Uterus (tissue), 2 donors: ENCODE data around the gene GALNT7.

Source experiments
- POLR2A ChIP-seq, 2 donors: fragments of 450-650 bp; IDR thresholded peaks; one replicate each; pipeline ENCODE4 v1.6.1; 2016; ENCODE audit warnings: antibody characterized with exemption in 2 of 2, mild to moderate bottlenecking in 1 of 2, moderate library complexity in 1 of 2
- TF ChIP-seq, protein P1 (sequence below), 4 experiments: fragments of 200-600 bp in 2 of 4; fragments of 450-650 bp in 2 of 4; sonication (generic) in 2 of 4; IDR thresholded peaks; one replicate each; pipeline ENCODE4 v1.5.1; 2016 to 2019; ENCODE audit warnings: antibody characterized with exemption in 4 of 4, mild to moderate bottlenecking in 2 of 4, moderate library complexity in 1 of 4

DNA sequence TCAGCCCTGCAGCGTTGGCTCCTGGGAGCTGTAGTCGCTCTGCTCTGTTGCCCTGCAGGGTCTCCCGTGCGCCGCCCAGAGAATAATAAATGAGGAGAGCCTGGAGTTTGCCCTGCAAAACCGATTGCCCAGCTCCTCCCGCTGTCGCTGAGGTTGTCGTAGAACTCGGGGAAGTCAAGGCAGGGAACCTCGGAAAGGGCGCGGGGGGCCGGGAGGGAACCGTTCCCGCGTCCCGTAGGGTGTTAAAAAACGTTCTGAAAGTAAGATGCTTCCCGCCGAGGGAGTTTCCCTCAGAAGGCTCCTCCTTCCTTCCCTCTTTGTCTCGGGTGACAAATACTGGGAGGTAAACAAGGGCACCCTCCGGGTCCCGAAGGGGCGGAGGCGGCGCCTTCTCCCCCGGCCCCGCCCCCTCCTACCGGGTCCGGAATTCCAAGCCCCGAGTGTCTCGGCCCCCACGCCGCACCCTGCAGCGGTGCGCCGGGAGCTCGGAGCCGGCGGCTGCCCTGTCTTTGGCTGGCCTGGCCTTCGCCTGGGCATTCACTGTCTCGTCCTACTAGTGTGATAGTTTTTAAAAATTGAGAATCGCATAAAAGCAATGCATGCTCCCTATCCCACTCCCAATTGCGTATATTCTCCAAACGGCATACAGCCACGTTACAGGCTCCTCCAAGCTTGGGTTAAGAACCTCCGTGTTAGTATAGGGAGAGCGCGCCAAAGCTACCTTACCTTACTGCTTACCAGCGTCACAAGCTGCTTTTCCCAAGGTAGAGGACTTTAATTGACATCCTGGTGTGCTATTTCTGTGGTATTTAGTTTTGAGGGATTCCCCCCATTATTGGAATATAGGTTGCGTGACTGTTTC, 166.5 kb downstream of the GALNT7 start:
- no peak for TF ChIP-seq POLR2A (IDR thresholded peaks at IDR 0.05)
- TF ChIP-seq, protein P1, sequence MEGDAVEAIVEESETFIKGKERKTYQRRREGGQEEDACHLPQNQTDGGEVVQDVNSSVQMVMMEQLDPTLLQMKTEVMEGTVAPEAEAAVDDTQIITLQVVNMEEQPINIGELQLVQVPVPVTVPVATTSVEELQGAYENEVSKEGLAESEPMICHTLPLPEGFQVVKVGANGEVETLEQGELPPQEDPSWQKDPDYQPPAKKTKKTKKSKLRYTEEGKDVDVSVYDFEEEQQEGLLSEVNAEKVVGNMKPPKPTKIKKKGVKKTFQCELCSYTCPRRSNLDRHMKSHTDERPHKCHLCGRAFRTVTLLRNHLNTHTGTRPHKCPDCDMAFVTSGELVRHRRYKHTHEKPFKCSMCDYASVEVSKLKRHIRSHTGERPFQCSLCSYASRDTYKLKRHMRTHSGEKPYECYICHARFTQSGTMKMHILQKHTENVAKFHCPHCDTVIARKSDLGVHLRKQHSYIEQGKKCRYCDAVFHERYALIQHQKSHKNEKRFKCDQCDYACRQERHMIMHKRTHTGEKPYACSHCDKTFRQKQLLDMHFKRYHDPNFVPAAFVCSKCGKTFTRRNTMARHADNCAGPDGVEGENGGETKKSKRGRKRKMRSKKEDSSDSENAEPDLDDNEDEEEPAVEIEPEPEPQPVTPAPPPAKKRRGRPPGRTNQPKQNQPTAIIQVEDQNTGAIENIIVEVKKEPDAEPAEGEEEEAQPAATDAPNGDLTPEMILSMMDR (IDR thresholded peaks at IDR 0.05) = peak in 1 of 4 experiments; percentile 6
